Measurements from ENCODE around the gene CAPN9. TPM values are rescaled to one million over a fixed set of nuclear protein-coding genes. Genes with fewer than 3 reads are reported as not detected.

Gene CAPN9
- total RNA-seq, 1 experiment from 2014 or later = not detected

DNA sequence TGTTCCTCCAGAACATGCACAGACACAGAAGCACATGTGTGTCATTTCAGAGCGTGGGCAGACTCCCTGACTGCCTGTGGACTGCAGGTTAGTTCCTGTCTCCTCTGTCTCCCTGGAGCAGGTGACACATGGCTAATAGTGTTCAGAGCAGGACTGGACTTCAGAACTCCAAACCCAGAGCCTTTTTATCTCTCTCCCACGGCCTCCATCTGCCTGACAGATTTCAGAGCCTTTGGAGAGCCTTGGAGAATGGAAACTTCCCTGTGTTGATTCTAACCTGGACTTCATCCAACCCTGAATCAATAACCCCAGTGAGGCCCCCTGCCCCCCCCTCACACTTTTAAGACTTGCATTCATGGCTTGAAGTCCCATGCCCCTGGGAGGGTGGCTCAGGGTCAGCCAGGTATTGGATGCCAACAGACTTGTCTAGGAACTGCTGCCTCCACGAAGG, 76.8 kb downstream of the CAPN9 start:
- Histone ChIP-seq H3F3A (ENCODE audit: low read length, unreplicated experiment) (no peaks in the 10 kb centered on the region), H4K20me1 (ENCODE audit: low read length) (no peaks in the 10 kb centered on the region), H3K9me3 (ENCODE audit: low read length) (no peaks in the 10 kb centered on the region), H2AFZ (ENCODE audit: low read length) (no peak overlapping the region), H3K4me2 (ENCODE audit: low read length) (no peak overlapping the region), H3K9ac (ENCODE audit: low read length) (no peak overlapping the region), H3K4me3 (ENCODE audit: low read length) (no peak overlapping the region), H3K4me1 (ENCODE audit: insufficient read depth, low read length) (peaks cover 23% of the 10 kb centered on the region), H3K9me2 (replicated peaks; ENCODE audit: low read length) (no peaks in the 10 kb centered on the region), H3K27me3 (ENCODE audit: low read length) (no peaks in the 10 kb centered on the region), H3K36me3 (ENCODE audit: low read depth, low read length) (no peaks in the 10 kb centered on the region), H3K79me2 (ENCODE audit: low read length) (no peaks in the 10 kb centered on the region), H3K27ac (ENCODE audit: low read length) (no peak overlapping the region)
- no peak for TF ChIP-seq EZH2 (IDR thresholded peaks at IDR 0.05; ENCODE audit: low read length, unreplicated experiment)
- no peak for TF ChIP-seq EZH2phosphoT487 (IDR thresholded peaks at IDR 0.05; ENCODE audit: borderline replicate concordance, low read length)
- TF ChIP-seq, protein P1, sequence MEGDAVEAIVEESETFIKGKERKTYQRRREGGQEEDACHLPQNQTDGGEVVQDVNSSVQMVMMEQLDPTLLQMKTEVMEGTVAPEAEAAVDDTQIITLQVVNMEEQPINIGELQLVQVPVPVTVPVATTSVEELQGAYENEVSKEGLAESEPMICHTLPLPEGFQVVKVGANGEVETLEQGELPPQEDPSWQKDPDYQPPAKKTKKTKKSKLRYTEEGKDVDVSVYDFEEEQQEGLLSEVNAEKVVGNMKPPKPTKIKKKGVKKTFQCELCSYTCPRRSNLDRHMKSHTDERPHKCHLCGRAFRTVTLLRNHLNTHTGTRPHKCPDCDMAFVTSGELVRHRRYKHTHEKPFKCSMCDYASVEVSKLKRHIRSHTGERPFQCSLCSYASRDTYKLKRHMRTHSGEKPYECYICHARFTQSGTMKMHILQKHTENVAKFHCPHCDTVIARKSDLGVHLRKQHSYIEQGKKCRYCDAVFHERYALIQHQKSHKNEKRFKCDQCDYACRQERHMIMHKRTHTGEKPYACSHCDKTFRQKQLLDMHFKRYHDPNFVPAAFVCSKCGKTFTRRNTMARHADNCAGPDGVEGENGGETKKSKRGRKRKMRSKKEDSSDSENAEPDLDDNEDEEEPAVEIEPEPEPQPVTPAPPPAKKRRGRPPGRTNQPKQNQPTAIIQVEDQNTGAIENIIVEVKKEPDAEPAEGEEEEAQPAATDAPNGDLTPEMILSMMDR (conservative IDR thresholded peaks at IDR 0.05; ENCODE audit: low read depth, low read length) = no peak
- ATAC-seq (no peak), DNase-seq (no peak)
- POLR2A ChIA-PET (ENCODE audit: unreplicated experiment) = no interaction called here
- intact Hi-C loops (cut with micrococcal nuclease) = loop anchor here (2.0 kb wide), 1 partner anchor 45 kb away; the partner anchor contains the start of gene C1orf198
- CTCF ChIA-PET = no interaction called here
- no TSS peak for BruUV-seq (replicated peaks)

DNA sequence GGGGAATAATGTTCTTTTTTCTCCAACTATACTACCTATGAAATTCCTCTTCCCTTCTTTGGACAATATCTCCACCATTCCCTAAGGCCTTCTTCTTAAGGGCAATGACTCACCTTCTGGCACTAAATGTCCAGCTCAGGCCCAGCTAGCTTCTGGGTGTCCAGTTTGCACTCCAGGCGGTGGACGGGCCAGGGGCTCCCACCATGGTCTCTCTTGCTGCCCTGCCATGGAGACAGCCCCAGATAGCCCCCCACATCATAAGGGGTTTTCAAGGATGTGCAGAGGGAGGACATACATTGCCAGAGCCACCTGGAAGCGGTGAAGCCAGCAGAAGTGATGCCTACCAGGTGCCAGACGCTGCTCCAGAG, 77.3 kb downstream of the CAPN9 start:
- Histone ChIP-seq H3K4me2 (ENCODE audit: low read length) (peak overlapping the region; percentile 69), H3K9me2 (replicated peaks; ENCODE audit: low read length) (no peaks in the 10 kb centered on the region), H3F3A (ENCODE audit: low read length, unreplicated experiment) (no peaks in the 10 kb centered on the region), H3K27me3 (ENCODE audit: low read length) (no peaks in the 10 kb centered on the region), H3K4me3 (ENCODE audit: low read length) (no peak overlapping the region; the same call in 1 of the 2 replicates), H3K36me3 (ENCODE audit: low read depth, low read length) (no peaks in the 10 kb centered on the region), H3K27ac (ENCODE audit: low read length) (peak overlapping the region; percentile 75), H3K4me1 (ENCODE audit: insufficient read depth, low read length) (peaks cover 23% of the 10 kb centered on the region), H2AFZ (ENCODE audit: low read length) (no peak overlapping the region), H4K20me1 (ENCODE audit: low read length) (no peaks in the 10 kb centered on the region), H3K9me3 (ENCODE audit: low read length) (no peaks in the 10 kb centered on the region), H3K9ac (ENCODE audit: low read length) (no peak overlapping the region; the same call in 1 of the 2 replicates), H3K79me2 (ENCODE audit: low read length) (no peaks in the 10 kb centered on the region)
- ChIA-PET POLR2A (ENCODE audit: unreplicated experiment) (interaction anchor here (0.6 to 0.8 kb wide), 3 partner anchors 60 to 182 kb away, joined by 3 to 9 read pairs (median 3); no protein-coding TSS in a partner anchor), CTCF (interaction anchor here (0.8 kb wide), 1 partner anchor 26 kb away, joined by 3 read pairs; no protein-coding TSS in a partner anchor)
- intact Hi-C loops (cut with micrococcal nuclease) = loop anchor here (2.0 kb wide), 1 partner anchor 44 kb away; the partner anchor contains the start of gene C1orf198
- BruUV-seq (replicated peaks) = no TSS peak
- peak; percentile 39 for ATAC-seq
- peak; percentile 29 for DNase-seq
- TF ChIP-seq, protein P1 (conservative IDR thresholded peaks at IDR 0.05; ENCODE audit: low read depth, low read length) = no peak
- TF ChIP-seq EZH2 (IDR thresholded peaks at IDR 0.05; ENCODE audit: low read length, unreplicated experiment) (no peak), EZH2phosphoT487 (IDR thresholded peaks at IDR 0.05; ENCODE audit: borderline replicate concordance, low read length) (no peak)
